Measurements from ENCODE around the gene PGBD4.
"Not testable (repeated sequence)": the region's sequence is repeated elsewhere in the genome, so short reads cannot be mapped to it uniquely, and the experiment has no call there.

PGBD4 gene

GRCh38 chr15:34114739-34115138, 12.9 kb downstream of the PGBD4 start:
- DNase-seq, result no peak

GRCh38 chr15:34116620-34117019, 14.7 kb downstream of the PGBD4 start:
- DNase-seq, result no peak

GRCh38 chr15:34119291-34119690, 17.4 kb downstream of the PGBD4 start:
- DNase-seq, result no peak

GRCh38 chr15:34120420-34120819, 18.5 kb downstream of the PGBD4 start:
- DNase-seq, result not testable (repeated sequence)

- not testable (repeated sequence) for DNase-seq
Observed at GRCh38 chr15:34121786-34122185, 19.9 kb downstream of the PGBD4 start.

- DNase-seq, result no peak
Observed at GRCh38 chr15:34122771-34123183, 20.9 kb downstream of the PGBD4 start.

GRCh38 chr15:34124651-34125050, 22.8 kb downstream of the PGBD4 start:
- DNase-seq, result no peak

- DNase-seq, result no peak
Observed at GRCh38 chr15:34125945-34126344, 24.1 kb downstream of the PGBD4 start.

GRCh38 chr15:34126522-34126921, 24.6 kb downstream of the PGBD4 start:
- no peak for DNase-seq

GRCh38 chr15:34128898-34129297, 27.0 kb downstream of the PGBD4 start:
- no peak for DNase-seq

- DNase-seq, result no peak
Observed at GRCh38 chr15:34132881-34133280, 31.0 kb downstream of the PGBD4 start.

GRCh38 chr15:34133511-34133910, 31.6 kb downstream of the PGBD4 start:
- DNase-seq, result no peak

- DNase-seq, result no peak
Observed at GRCh38 chr15:34147371-34148140, 45.7 kb downstream of the PGBD4 start.

- DNase-seq, result no peak
Observed at GRCh38 chr15:34154725-34155204, 52.9 kb downstream of the PGBD4 start.

GRCh38 chr15:34155859-34156258, 54.0 kb downstream of the PGBD4 start:
- no peak for DNase-seq
